CD4-positive, alpha-beta T cell treated with Interleukin-6 at 100 ng/mL for 8 hours (primary cell): ENCODE data around the gene C1QBP.
A peak's percentile ranks its signal among the peaks of the same experiment; 100 is the strongest.
"Not testable (repeated sequence)": the region's sequence is repeated elsewhere in the genome, so short reads cannot be mapped to it uniquely, and the experiment has no call there.

Experiments used
- DNase-seq: peaks from one replicate; pipeline ENCODE4 v3.0.0-alpha.2; 2020; ENCODE audit warnings: mixed read lengths, low spot score

The C1QBP gene

DNA sequence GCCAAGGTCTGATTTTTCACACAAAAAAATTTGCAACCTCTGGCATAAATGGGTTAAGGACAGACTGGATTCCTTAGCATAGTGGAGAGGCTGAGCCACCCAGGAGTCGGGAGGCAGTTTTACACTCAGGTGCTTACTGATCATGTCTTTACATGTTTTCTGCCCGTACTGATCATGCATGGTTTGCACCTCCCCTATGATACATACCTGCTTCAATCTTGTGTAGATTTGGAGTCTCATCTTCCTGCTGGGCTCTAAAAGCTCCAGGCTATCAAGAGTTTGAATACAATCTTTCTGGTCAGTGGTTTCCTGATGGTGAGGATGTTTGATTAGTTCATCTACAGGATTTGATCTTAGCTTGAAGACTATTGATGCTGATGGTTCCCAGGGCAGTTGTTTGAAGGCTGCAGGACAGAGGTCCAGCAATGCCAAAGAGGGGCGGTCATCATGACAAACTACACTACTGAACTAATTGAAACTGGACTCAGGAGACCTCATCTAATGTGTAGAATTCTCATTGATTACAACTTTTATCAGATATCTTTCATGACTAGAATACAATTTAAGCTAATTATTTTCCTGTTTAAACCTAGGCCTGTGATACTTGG, 6.9 kb downstream of the C1QBP start:
- no peak for DNase-seq

DNA sequence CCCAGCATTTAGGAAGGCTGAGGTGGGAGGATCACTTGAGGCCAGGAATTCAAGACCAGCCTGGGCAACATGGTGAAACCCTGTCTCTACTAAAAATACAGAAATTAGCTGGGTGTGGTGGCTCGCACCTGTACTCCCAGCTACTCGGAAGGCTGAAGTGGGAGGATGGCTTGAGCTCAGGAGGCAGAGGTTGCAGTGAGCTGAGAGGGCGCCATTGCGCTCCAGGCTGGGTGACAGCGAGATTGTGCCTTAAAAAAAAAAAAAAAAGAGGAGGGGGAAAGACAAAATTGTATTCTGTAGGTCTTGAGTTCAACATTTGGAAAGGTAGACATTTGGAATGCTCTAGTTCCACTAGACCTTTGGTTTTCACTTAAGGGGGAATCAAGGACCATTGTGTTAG, 7.7 kb downstream of the C1QBP start:
- DNase-seq, result not testable (repeated sequence)

DNA sequence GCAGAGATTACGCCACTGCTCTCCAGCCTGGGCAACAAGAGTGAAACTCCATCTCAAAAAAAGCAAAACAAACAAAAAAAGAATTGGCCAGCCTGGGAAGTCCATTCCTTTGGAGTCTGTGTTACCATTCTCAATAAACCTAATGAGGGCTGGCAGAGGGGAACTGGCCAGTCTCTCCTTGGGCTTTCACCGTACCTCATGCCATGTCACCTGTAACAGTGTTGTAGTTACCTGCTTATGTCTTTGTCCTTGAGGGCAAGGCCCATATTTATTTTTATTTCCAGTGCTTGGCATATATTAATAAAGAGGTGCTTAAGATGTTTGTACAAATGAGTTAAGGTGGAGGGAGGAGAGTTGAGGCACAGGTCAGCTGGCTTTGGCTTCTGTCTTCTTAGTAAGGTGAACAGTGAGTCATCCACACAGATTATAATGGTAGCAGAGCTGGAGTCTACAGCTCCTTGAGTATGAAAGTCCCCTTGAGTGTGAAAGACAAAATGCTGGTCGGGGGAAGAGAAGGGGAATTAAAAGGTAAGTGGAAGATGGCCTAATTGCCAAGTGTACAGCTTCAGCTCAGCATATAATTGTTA, 8.4 kb downstream of the C1QBP start:
- no peak for DNase-seq

DNA sequence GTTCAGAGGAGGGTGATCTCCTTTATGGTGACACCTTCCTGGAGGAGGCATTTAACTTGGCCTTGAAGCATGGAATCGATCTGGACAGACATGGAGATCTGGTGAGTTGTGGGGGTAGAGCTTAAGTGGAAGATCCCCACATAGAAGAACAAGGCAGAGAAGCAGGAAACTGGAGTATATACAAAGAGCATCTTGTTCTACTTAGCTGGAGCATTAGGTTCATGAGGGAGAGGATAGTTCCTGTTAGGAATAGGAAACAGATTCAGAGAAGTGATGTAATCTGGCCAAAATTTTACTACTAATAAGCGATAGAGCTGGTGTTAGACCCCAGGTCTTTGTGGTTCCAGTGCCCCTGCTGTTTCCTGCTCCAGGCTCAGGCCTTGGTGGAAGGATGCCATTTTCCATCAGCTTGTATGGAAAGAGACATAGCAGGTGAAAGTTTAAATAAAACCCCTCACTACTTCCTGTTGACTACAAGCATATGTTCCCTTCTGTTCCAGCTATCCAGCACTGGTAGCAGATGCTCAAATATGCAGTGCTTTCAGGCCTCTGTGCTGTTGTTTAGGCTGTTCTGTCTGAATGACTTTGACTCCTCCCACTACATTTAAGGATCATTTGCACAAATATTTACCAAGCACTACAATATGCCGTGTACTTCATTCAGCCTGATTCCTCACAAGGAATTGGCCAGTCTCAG, 9.6 kb downstream of the C1QBP start:
- DNase-seq, result no peak

DNA sequence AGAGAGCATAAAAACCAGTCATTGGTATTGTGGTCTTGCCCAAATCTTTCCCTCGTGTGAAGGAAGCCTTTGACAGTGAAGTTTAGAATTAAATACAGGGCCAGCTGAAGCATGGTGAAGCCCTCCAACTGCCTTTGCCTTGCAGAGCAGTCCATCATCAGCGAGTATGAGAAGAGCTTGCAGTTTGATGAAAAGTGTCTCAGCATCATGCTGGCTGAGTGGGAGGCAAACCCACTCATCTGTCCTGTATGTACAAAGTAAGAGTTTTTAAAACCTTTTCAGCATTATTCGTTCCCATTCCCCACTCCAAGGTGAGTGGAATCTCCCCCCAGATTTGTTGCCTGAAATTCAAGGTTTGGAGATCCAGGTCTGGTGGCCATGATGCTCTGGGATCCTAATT, 13.1 kb downstream of the C1QBP start:
- DNase-seq, result no peak

DNA sequence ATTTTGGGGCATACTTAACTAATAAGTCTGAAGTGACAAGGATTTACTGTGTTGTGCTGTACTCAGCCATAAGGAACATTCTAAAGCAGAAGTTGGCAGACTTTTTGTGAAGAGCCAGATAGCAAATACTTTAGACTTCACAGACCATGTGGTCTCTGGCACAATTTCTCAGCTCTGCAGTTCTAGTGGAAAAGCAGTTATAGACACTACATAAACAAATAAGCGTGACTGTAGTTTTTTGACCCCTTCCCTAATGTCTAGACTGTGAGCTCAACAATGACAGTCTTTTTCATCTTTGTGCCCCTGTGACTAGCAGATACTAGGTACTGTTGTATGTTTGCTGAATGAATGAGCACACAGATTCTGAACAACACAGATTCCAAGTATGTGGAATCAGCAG, 14.0 kb downstream of the C1QBP start:
- DNase-seq, result no peak

- DNase-seq, result no peak
Observed at GRCh38 chr17:5422505-5422904, 16.4 kb downstream of the C1QBP start.

GRCh38 chr17:5419959-5420653, 18.8 kb downstream of the C1QBP start, which contains the start of gene RPAIN:
Gene RPAIN, plus strand, starts transcription at chr17:5420182. Its CDS starts 29 bp downstream, at chr17:5420211.
- DNase-seq, result peak; percentile 83

DNA sequence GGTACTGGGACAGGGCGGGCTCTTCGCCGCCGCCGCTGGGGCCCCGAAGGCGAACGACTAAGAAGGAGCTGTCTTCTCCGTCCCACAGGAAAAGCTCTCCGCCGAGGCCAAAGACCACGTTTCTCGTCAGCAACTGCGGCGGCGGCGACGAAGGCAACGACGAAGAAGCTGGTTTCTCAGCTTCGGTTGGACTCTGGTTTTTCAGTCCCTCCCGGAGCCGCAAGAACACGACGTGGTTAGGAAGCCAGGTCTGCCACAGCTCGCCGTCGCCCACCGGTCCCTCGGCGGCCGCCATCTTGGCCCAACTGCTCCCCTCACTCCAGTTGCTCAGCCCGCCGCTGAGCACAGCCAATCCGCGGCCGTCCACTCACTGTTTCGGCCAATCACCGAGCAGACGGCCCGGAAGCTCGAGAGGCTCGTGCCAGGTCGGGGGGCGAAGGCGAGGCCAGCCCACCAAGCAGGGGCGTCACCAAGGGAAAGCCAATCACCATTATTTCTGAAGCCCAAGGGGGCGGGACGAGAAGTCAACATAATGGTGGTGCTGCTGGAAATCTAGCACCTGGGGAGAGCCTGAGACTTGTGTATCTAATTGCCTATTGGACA, 19.5 kb downstream of the C1QBP start, which contains the start of gene NUP88:
Gene NUP88, minus strand, starts transcription at position 307 of the 603 bp plus-strand sequence. Its CDS starts 12 bp downstream, at position 295.
- DNase-seq, result peak; percentile 94

- DNase-seq, result peak; percentile 64
Observed at GRCh38 chr17:5418858-5419355, 20.0 kb downstream of the C1QBP start.

GRCh38 chr17:5416901-5417300, 22.1 kb downstream of the C1QBP start:
- no peak for DNase-seq

DNA sequence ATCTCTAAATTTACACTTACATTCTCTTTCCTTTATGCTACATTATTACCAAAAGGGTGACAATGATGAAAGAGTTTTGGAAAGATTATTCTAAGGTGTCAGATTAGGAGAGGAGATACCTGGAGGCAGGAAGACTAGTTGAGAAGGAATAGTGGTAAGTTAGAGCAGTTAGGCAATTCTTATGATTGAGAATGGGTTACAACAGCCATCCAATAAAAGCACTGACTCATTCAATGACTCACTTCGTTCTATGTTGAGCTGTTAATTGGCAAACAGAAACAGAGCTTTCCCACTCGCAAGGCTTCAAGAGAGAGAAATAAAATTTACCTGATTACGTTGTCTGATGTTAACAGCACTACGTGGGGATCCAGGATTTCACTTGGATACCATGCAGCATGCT, 25.3 kb downstream of the C1QBP start:
- no peak for DNase-seq

DNA sequence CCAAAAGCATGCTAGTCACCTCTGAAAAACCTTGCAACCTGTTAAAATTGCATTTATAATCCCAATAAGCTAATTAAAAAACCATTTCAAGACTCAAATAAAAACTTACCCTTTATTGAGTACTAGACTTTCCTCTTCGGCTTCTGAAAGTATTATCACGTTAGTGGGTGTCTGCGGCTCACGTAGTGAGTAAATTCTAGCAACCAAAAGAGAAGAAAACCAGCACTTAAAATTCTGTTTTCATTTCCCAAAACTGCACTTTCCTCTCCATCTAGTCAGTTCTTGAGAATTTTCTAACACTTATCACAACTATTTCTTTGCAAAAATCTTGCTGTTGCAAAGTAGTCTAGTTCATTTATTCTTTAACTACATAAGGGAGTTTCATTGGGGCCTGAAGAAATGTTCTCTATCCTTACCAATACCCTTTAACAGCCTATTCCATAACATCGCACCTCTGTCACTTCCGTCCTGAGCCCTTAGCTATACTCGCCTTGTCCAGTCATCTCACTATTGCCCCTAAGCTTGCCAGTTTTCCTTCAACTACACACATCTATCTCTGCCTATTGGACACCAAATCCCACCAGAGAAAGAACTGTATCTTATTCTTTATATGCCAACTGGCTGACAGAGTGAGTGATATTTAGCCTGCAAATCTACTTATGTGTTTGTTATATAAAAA, 28.2 kb downstream of the C1QBP start:
- no peak for DNase-seq

- DNase-seq, result no peak
Observed at GRCh38 chr17:5408186-5408585, 30.8 kb downstream of the C1QBP start.

GRCh38 chr17:5405400-5405799, 33.6 kb downstream of the C1QBP start:
- DNase-seq, result no peak

DNA sequence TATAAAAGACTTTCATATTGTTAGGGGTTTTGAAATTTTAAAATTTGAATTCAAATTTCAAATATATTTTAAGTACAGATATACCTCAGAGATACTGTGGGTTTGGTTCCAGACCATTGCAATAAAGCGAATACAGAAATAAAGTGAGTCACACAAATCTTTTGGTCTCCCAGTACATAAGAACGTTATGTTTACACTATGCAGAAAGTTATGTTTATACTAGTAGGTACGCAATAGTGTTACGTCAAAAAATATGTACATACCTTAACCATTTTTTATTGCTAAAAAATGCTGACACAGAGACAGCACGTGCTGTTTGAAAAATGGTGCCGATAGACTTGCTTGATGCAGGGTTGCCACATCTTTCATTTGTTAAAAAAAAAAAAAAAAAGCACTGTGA, 39.2 kb downstream of the C1QBP start:
- no peak for DNase-seq

DNA sequence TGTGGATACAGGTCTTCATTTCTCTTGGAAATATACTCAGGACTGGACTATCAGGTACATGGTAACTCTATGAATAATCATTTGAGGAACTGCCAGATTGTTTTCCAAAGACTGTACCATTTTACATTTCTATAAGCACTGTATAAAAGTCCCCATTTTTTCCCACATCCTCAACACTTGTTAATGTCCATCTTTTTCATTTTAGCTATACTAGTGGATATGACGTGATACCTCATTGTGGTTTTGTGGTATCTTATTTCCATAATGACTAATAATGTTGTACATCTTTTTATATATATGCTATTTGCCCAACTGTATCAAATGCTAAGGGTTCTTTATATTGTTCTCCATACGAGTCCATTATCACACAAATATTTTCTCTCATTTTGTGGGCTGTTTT, 42.3 kb downstream of the C1QBP start:
- DNase-seq, result no peak

DNA sequence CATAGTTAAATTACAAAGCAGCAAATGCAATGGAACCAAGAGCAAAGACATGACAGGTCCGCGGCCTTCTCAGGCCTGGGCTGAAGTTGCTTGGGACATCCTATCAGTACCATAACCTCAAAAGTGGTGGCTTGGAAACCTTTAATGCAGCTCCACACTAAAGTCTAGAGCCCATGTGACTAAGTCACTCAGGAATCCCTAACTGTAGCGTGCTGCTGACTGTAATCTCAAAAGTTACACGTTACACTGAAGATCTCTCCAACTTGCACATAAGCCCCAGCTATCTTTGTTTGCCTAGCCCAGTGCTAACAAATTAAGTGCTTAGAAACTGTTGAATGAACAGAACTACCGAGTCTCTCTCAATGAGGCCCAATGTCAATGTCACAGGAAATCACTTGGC, 47.3 kb downstream of the C1QBP start:
- DNase-seq, result no peak
